Esophagus muscularis mucosa (tissue), 3 donors: ENCODE measurements around the gene TTC27.

ENCODE experiments used
- CTCF ChIP-seq, 3 experiments: fragments of 200-600 bp in 2 of 3; fragments of 450-650 bp in 1 of 3; sonication (generic) in 2 of 3; IDR thresholded peaks; one replicate each; pipeline ENCODE4 v1.5.1; 2017 to 2019; ENCODE audit warnings: antibody characterized with exemption in 3 of 3, mild to moderate bottlenecking in 2 of 3, moderate library complexity in 1 of 3
- POLR2AphosphoS5 ChIP-seq, 2 donors: sonication (generic); formaldehyde crosslinking; IDR thresholded peaks; one replicate each; pipeline ENCODE4 v1.6.1; 2017; ENCODE audit warnings: antibody characterized with exemption in 2 of 2

GRCh38 chr2:32792416-32792815, 164.6 kb downstream of the TTC27 start:
- no peak for TF ChIP-seq CTCF (IDR thresholded peaks at IDR 0.05)
- no peak for TF ChIP-seq POLR2AphosphoS5 (IDR thresholded peaks at IDR 0.05)
